Stimulated activated CD8-positive, alpha-beta memory T cell treated with anti-CD3 and anti-CD28 coated beads, Interleukin-15, amount 100 ng/mL, for 1 hour (primary cell): ENCODE data around the gene ACVRL1.

Source experiments
- DNase-seq: peaks from one replicate; pipeline ENCODE4 v3.0.0-alpha.2; 2020; ENCODE audit warnings: low read depth

Gene ACVRL1

DNA sequence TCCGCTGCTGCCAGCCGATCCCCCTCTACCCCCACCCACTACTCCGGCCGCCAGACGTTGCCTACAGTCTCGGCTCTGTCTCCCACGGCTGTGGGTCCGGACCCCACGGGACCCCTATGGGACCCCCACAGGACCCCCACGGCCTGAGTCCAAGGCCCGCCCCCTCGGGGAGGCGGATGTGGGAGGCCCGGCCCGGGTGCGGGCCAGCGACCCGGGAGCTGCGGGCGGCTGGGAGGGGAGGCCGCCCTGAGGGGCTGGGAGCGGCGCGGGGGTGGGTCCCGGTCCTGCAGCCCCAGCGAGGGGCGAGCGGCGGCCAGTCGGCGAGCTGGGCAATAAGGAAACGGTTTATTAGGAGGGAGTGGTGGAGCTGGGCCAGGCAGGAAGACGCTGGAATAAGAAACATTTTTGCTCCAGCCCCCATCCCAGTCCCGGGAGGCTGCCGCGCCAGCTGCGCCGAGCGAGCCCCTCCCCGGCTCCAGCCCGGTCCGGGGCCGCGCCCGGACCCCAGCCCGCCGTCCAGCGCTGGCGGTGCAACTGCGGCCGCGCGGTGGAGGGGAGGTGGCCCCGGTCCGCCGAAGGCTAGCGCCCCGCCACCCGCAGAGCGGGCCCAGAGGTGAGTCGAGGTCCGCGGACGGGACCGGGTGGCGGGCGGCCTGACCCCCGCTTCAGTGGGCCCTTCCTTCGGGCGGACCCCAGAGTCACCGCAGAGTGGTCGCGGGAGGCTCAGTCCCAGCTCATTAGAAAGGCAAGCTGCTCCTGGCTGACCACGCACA is at the start of gene ACVRL1:
TSS of gene ACVRL1 (plus strand) at position 422 of the 773 bp plus-strand sequence. CDS start 4,971 bp downstream, outside the sequence.
- DNase-seq: no peak

- DNase-seq: no peak
Observed at GRCh38 chr12:51860986-51861385, 46.3 kb upstream of the ACVRL1 start.

DNA sequence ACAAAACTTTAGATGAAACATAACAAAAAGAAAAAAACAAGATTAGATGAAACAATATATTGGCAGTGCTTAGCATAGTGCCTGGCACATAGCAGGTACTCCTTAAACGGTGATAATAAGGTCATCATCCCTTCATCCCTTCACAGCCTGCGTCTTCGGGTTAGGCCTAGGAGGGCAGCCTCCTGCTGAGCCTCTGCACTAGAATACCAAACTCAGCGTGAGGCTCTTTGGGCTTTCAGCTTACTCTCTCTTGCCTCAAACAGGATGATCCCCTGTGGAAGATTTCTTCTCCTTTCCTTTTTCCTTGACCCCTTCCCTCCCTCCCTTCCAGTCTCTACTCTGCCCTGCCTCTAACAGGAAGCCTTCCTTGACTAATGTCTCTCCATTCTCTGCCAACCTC is 44.4 kb upstream of the ACVRL1 start:
- no peak for DNase-seq

- DNase-seq: no peak
Observed at GRCh38 chr12:51863363-51863932, 43.9 kb upstream of the ACVRL1 start.

DNA sequence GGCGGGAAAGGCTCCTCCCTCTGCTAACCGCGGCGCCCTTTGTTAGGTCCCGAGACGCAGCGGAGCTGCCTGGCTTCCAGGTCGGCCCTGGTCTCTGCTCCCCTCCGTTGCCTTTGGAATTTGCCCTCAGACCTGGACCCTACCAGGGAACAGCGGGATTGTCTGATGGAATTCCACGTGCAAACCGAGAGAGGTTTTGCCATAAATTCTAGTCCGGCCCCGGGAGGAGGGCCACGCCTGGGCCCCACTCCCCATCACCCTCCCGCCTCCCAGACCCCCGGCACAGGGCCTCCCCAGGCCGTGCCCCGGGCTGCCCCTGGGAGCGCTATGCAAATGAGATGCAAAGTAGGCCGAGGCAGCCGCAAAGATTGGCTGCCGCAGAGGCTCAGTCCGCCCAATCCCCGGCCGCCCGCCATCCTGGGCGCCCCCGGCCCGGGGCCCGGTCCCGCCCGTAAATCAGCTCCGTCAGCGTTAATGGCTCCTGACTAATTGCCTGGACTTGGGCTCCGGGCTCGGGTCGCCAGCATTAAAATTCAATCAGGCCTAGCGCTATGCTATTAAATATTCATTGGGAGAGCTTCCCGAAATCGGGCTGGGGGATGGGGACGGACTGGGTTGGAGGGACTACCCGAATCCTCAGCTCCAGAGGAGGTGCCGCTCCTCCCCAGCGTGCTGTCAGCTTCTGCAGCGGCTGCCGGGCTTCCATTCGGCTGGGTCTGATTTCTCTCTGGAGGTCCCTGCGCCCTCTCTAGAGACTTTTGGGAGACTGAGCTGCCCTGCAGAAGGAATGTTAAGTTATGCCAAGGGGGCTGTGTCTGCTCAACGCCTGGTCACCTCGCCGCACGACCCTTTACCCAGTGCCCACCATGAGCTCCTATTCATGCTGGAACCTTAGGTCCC is 43.1 kb upstream of the ACVRL1 start:
- DNase-seq: no peak

DNA sequence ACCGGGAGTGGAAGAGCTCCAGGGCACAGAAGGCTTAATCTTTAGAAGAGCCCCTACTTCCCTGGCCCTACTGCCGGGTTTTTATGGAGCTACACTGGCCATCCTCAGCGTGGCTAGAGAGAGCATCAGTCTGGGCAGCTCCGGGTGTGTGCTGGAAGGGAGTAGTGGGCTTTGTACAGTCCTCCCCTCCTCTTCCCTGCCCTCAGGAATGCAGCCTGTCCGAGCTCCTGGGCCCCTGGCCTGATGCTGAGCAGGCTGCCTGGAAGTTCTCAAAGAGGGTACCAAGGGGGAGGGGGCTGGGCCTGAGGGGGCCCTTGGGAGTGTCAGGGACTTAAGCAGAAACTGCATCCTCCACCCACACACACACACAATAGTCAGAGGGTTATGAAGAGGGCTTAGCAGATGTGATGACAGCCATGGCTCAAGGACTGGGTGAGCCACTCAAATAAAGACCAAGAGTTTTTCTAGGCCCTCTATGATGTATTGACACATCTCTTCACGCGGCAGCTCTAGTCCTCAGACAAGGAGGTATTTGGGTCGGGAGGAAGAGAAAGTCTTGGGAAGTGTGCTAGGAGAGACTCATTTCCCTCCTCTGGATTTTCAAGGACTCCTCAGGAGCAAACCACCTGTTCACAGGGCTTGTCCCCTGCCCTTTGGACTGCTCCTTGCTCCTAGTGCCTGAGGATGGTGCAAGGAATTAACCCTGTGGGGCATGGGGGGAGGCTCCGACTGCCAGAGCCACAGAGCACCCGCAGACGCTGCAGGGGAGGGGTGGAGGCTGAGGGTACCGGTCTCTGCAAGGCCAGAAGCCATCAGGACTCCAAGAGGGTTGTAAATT is 42.3 kb upstream of the ACVRL1 start:
- DNase-seq: no peak

- no peak for DNase-seq
Observed at GRCh38 chr12:51865757-51866270, 41.5 kb upstream of the ACVRL1 start.

- no peak for DNase-seq
Observed at GRCh38 chr12:51866324-51866723, 41.0 kb upstream of the ACVRL1 start.

GRCh38 chr12:51866762-51867161 is 40.5 kb upstream of the ACVRL1 start:
- no peak for DNase-seq

DNA sequence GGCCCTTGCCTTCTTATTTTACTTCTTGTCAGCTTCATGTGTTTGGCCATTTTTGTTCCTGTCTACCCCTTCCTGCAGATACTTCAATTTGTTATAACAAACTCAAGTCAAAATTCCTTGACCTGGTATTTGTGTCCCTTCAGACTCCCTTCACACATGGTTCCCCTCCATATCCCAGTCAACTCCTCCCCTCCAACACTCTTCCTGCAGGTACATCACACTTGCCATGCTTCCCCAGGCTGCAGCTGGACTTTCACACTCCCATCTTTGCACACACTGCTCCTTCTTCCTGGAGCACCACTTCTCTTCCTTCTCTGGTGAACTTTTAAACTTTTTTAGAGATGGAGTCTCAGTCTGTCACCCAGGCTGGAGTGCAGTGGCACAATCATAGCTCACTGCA is 39.9 kb upstream of the ACVRL1 start:
- DNase-seq: no peak

- no peak for DNase-seq
Observed at GRCh38 chr12:51867796-51868428, 39.4 kb upstream of the ACVRL1 start.

- DNase-seq: no peak
Observed at GRCh38 chr12:51868821-51869495, 38.3 kb upstream of the ACVRL1 start.

DNA sequence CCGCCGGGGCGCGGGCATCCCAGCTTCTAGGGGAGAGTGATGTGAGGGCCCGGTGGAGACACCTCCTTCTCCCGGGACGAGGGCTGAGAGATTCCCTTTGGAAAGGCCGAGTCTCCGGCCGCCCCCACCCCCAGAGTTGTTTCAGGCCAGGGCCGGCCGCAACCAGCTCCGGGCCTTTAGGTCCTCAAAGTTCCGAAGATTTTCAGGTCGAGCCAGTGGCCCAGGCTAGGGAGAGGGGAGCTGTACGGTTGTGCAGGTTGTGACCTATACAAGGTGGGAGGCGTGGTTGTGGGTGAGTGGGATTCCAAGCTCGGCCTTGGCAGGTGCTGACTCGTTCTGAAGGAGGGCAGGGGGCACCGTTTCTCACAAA is 37.8 kb upstream of the ACVRL1 start:
- no peak for DNase-seq

GRCh38 chr12:51869931-51870330 is 37.4 kb upstream of the ACVRL1 start:
- DNase-seq: no peak

GRCh38 chr12:51870504-51870903 is 36.8 kb upstream of the ACVRL1 start:
- no peak for DNase-seq

GRCh38 chr12:51871126-51871525 is 36.2 kb upstream of the ACVRL1 start:
- no peak for DNase-seq

GRCh38 chr12:51871918-51872688 is 35.2 kb upstream of the ACVRL1 start:
- no peak for DNase-seq

- no peak for DNase-seq
Observed at GRCh38 chr12:51872689-51872981, 34.7 kb upstream of the ACVRL1 start.

DNA sequence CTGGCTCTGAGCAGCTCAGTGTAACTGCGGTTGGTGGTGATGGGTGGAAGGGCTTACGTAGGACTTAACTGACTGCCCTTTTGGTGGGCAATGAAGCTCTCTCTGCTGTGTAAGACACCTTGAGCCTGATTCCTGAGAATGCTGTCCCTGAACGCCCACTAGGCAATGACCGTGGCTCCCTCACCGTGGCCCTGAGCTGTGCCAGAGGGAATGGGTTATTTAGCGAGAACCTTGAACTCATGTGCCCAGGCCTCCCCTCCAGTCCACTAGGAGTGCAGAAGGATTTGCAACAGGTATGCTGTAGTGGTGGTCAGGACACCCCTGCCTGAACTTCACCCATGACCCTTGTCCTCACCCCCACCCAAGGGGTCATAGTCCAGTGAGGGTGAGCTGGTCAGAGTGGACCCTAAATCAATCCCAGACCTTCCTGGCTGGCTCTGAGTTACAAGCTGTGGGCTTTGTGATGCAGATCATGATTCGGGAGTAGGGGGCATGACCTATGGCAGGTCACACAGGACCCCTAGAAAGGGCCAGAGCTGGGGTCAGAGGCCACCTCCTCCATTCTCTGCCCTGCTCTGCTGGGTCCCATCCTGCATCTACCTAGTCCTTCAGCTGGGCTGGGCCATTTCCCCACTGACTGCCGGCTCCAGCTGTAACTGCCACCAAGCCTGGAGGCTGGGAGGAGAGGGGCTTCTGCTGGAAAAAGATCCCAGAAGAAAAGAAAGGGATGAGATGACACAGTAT is 33.9 kb upstream of the ACVRL1 start:
- no peak for DNase-seq
